ENCODE data around the gene SOHLH2. TPM values are rescaled to one million over a fixed set of nuclear protein-coding genes. Genes with fewer than 3 reads are reported as not detected.
A peak's percentile ranks its signal among the peaks of the same experiment; 100 is the strongest.

Gene SOHLH2
- total RNA-seq, 4 donors from 2014 or later = not detected

DNA sequence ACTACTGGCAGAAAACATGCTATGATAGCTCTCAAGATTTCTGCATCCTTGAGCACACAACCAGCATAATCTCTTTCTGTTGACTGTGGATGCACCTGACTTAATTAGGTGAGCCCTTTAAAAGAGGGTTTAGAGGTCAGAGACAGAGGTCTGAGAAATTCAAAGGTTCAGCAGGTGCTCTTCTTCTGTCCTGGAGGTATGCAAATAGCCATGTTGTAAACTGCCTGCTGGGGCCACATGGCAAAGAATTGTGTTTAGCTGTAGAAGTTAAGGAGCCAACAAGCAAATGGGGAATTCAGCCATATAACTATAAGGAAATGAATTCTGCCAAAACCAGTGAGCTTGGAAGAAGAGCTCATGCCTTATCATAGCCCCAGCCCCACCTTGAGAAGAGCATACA, 71.6 kb downstream of the SOHLH2 start:
- no peak for DNase-seq (ENCODE audit: low spot score)
- no peak for ATAC-seq (ENCODE audit: low FRiP score)
- TF ChIP-seq, protein P1, sequence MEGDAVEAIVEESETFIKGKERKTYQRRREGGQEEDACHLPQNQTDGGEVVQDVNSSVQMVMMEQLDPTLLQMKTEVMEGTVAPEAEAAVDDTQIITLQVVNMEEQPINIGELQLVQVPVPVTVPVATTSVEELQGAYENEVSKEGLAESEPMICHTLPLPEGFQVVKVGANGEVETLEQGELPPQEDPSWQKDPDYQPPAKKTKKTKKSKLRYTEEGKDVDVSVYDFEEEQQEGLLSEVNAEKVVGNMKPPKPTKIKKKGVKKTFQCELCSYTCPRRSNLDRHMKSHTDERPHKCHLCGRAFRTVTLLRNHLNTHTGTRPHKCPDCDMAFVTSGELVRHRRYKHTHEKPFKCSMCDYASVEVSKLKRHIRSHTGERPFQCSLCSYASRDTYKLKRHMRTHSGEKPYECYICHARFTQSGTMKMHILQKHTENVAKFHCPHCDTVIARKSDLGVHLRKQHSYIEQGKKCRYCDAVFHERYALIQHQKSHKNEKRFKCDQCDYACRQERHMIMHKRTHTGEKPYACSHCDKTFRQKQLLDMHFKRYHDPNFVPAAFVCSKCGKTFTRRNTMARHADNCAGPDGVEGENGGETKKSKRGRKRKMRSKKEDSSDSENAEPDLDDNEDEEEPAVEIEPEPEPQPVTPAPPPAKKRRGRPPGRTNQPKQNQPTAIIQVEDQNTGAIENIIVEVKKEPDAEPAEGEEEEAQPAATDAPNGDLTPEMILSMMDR (IDR thresholded peaks at IDR 0.05) = no peak

DNA sequence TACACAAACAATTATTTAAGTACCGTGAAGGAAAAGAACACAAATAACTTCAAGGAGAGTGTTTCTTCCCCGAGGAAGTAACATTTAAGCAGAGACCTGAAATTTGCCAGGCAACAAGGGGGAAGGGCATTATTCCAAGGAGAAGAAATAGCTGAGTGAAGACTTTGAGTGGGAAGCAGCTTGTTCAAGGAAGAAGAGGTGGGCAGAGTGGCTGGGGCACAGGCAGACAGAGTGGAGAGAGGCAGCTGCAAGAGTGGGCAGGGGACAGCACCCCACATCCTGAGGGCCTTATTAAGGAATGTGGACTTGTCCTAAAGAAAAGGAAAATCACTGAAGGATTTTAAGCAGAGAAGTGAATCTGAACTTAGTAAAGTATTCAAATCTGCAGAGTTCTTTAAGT, 78.5 kb downstream of the SOHLH2 start:
- DNase-seq (ENCODE audit: low spot score) (no peak), ATAC-seq (ENCODE audit: low FRiP score) (no peak)
- TF ChIP-seq, protein P1 (IDR thresholded peaks at IDR 0.05) = no peak

GRCh38 chr13:36134632-36135031, 79.7 kb downstream of the SOHLH2 start:
- TF ChIP-seq, protein P1 (IDR thresholded peaks at IDR 0.05) = no peak
- ATAC-seq (ENCODE audit: low FRiP score) (no peak), DNase-seq (ENCODE audit: low spot score) (no peak)

GRCh38 chr13:36133950-36134626, 80.3 kb downstream of the SOHLH2 start:
- no peak for ATAC-seq (ENCODE audit: low FRiP score)
- TF ChIP-seq, protein P1 (IDR thresholded peaks at IDR 0.05) = no peak
- DNase-seq (ENCODE audit: low spot score) = no peak

GRCh38 chr13:36132376-36132775, 82.0 kb downstream of the SOHLH2 start:
- TF ChIP-seq, protein P1 (IDR thresholded peaks at IDR 0.05) = no peak
- DNase-seq (ENCODE audit: low spot score) = no peak
- ATAC-seq (ENCODE audit: low FRiP score) = no peak

DNA sequence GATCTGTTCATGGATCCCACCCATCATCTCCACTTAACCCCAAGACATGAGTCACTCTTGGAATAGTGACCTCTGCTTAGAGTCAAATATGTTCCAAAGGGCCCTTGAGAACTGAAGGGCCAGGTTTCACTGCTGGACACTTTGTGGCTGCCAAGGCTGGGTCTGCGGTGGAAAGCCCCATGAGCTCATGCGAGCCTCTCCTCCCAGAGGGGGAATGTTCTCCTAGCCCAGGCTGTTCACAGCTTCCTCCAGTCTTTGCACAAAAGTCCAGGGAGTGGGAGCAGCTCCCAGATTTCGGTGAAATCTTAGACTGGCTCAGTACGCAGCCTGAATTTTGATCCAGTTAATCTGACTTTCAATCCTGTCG, 82.4 kb downstream of the SOHLH2 start:
- ATAC-seq (ENCODE audit: low FRiP score) (peak; percentile 56), DNase-seq (ENCODE audit: low spot score) (no peak)
- TF ChIP-seq, protein P1 (IDR thresholded peaks at IDR 0.05) = no peak

- TF ChIP-seq, protein P1 (IDR thresholded peaks at IDR 0.05) = no peak
- peak; percentile 66 for ATAC-seq (ENCODE audit: low FRiP score)
Observed at GRCh38 chr13:36131222-36131930, 83.0 kb downstream of the SOHLH2 start, which contains the start of gene DCLK1. Gene DCLK1 (minus strand): TSS chr13:36131382.

More at GRCh38 chr13:36131222-36131930, 83.0 kb downstream of the SOHLH2 start, which contains the start of gene DCLK1:
- DNase-seq (ENCODE audit: low spot score) = no peak

Measured in omental fat pad (tissue), 4 donors.